Liver (tissue), 9 donors: ENCODE measurements around the gene HMGCS1. TPM values are rescaled to one million over a fixed set of nuclear protein-coding genes. Genes with fewer than 3 reads are reported as not detected.

Source experiments
- DNase-seq: peaks from one replicate; pipeline ENCODE4 v3.0.0-alpha.2; 2017; ENCODE audit warnings: low spot score
- H3K27ac ChIP-seq, 2 donors: one replicate each; pipeline ENCODE4 v1.7.0; 2013; ENCODE audit warnings: inconsistent platforms in 2 of 2, low read length in 2 of 2, control low read depth in 1 of 2, low read depth in 1 of 2, mild to moderate bottlenecking in 1 of 2
- H3K27me3 ChIP-seq, 4 donors: one replicate each; pipeline versions ENCODE4 v1.6.1 to v1.7.0; 2013; ENCODE audit warnings: low read length in 3 of 4, inconsistent platforms in 1 of 4, mild to moderate bottlenecking in 1 of 4, moderate library complexity in 1 of 4; ENCODE audit not compliant: control insufficient read depth in 4 of 4, insufficient read depth in 4 of 4
- H3K36me3 ChIP-seq, 4 donors: one replicate each; pipeline versions ENCODE4 v1.6.1 to v1.7.0; 2013; ENCODE audit warnings: low read length in 3 of 4, mild to moderate bottlenecking in 3 of 4, low read depth in 1 of 4, moderate library complexity in 1 of 4; ENCODE audit not compliant: control insufficient read depth in 4 of 4, insufficient read depth in 3 of 4
- H3K4me1 ChIP-seq, 4 donors: one replicate each; pipeline versions ENCODE4 v1.6.1 to v1.7.0; 2013; ENCODE audit warnings: low read length in 3 of 4, mild to moderate bottlenecking in 3 of 4, moderate library complexity in 1 of 4; ENCODE audit not compliant: control insufficient read depth in 4 of 4, insufficient read depth in 4 of 4
- H3K4me3 ChIP-seq, 3 donors: one replicate each; pipeline versions ENCODE4 v1.6.1 to v1.7.0; 2013; ENCODE audit warnings: low read length in 3 of 3, control low read depth in 1 of 3, low read depth in 1 of 3, mild to moderate bottlenecking in 1 of 3
- H3K9ac ChIP-seq, 2 donors: one replicate each; pipeline ENCODE4 v1.7.0; 2013; ENCODE audit warnings: low read length in 2 of 2, mild to moderate bottlenecking in 2 of 2, moderate library complexity in 2 of 2, control low read depth in 1 of 2, low read depth in 1 of 2
- H3K9me3 ChIP-seq, 4 donors: one replicate each; pipeline versions ENCODE4 v1.6.1 to v1.7.0; 2013; ENCODE audit warnings: low read length in 3 of 4; ENCODE audit not compliant: control insufficient read depth in 4 of 4
- ATF3 ChIP-seq: IDR thresholded peaks from 2 replicates; pipeline ENCODE4 v1.6.1; 2016; ENCODE audit warnings: antibody characterized with exemption
- CTCF ChIP-seq: fragments of 150-350 bp; IDR thresholded peaks from 2 replicates; pipeline ENCODE4 v1.5.1; 2017; ENCODE audit warnings: improper control_type of control experiment, low read depth, low read length; ENCODE audit not compliant: missing input control
- EGR1 ChIP-seq, 2 donors: IDR thresholded peaks; 2 replicates each; pipeline ENCODE4 v1.6.1; 2016 to 2018; ENCODE audit warnings: antibody characterized with exemption in 2 of 2, low read depth in 2 of 2
- FOXA1 ChIP-seq: IDR thresholded peaks from 2 replicates; pipeline ENCODE4 v1.6.1; 2016; ENCODE audit warnings: antibody characterized with exemption
- FOXA2 ChIP-seq: IDR thresholded peaks from 2 replicates; pipeline ENCODE4 v1.6.1; 2016; ENCODE audit warnings: antibody characterized with exemption
- GABPA ChIP-seq, 2 donors: IDR thresholded peaks in 1 of 2; conservative IDR thresholded peaks in 1 of 2; 2 replicates each; pipeline ENCODE4 v1.6.1; 2016; ENCODE audit warnings: antibody characterized with exemption in 2 of 2, mild to moderate bottlenecking in 1 of 2, moderate library complexity in 1 of 2
- HNF4A ChIP-seq, 2 donors: conservative IDR thresholded peaks; 2 replicates each; pipeline ENCODE4 v1.6.1; 2016; ENCODE audit warnings: antibody characterized with exemption in 2 of 2, mild to moderate bottlenecking in 2 of 2
- HNF4G ChIP-seq: IDR thresholded peaks from 2 replicates; pipeline ENCODE4 v1.6.1; 2016; ENCODE audit warnings: antibody characterized with exemption
- JUND ChIP-seq, 2 donors: IDR thresholded peaks; 2 replicates each; pipeline ENCODE4 v1.6.1; 2016; ENCODE audit warnings: antibody characterized with exemption in 2 of 2
- MAX ChIP-seq: IDR thresholded peaks from 2 replicates; pipeline ENCODE4 v1.6.1; 2016; ENCODE audit warnings: antibody characterized with exemption
- NR2F2 ChIP-seq: IDR thresholded peaks from 2 replicates; pipeline ENCODE4 v1.6.1; 2016; ENCODE audit warnings: antibody characterized with exemption
- RAD21 ChIP-seq, 2 donors: IDR thresholded peaks; 2 replicates each; pipeline ENCODE4 v1.6.1; 2016; ENCODE audit warnings: antibody characterized with exemption in 2 of 2, mild to moderate bottlenecking in 2 of 2
- REST ChIP-seq: IDR thresholded peaks from 2 replicates; pipeline ENCODE4 v1.6.1; 2016; ENCODE audit warnings: antibody characterized with exemption, mild to moderate bottlenecking
- RXRA ChIP-seq, 2 donors: IDR thresholded peaks; 2 replicates each; pipeline ENCODE4 v1.6.1; 2017 to 2018; ENCODE audit warnings: antibody characterized with exemption in 2 of 2, mild to moderate bottlenecking in 1 of 2
- SP1 ChIP-seq: IDR thresholded peaks from 2 replicates; pipeline ENCODE4 v1.6.1; 2018; ENCODE audit warnings: antibody characterized with exemption, mild to moderate bottlenecking
- TAF1 ChIP-seq: conservative IDR thresholded peaks from 2 replicates; pipeline ENCODE4 v1.6.1; 2016; ENCODE audit warnings: antibody characterized with exemption, mild to moderate bottlenecking
- YY1 ChIP-seq: IDR thresholded peaks from 2 replicates; pipeline ENCODE4 v1.6.1; 2016; ENCODE audit warnings: antibody characterized with exemption, mild to moderate bottlenecking
- WGBS: extraction: QIAGEN DNeasy Blood & Tissue Kit; methylation state at CpG from one replicate; pipeline ENCODE4 v1.1.7; 2013; 5-methylcytosine and 5-hydroxymethylcytosine counted together
- polyA plus RNA-seq, 2 donors: library from polyadenylated mRNA; stranded (reverse) in 1 of 2; unstranded in 1 of 2; fragments of 200-250 nt in 1 of 2; fragments of >200 nt in 1 of 2; fragmentation: Nextera tagmentation in 1 of 2; extraction: Ambion mirVana in 1 of 2; gene quantifications; one replicate each; pipeline versions ENCODE4 v1.2.1 to v1.2.3, GENCODE V29; 2013 to 2015
- total RNA-seq, 2 donors: library from RNA; depleted of rRNA; stranded (reverse); fragments of >200 nt; gene quantifications; one replicate each; pipeline ENCODE4 v1.2.3, GENCODE V29; 2014
- TF ChIP-seq, protein P1 (sequence below): IDR thresholded peaks from 2 replicates; pipeline ENCODE4 v1.6.1; 2016; ENCODE audit warnings: antibody characterized with exemption
- donor health status: healthy.
- donor health status: healthy.
- donor health status: healthy.
- donor health status: healthy.
- donor health status: healthy.

The HMGCS1 gene
- total and polyA plus RNA-seq, 4 donors = 41.7 to 878 (median 286) TPM

DNA sequence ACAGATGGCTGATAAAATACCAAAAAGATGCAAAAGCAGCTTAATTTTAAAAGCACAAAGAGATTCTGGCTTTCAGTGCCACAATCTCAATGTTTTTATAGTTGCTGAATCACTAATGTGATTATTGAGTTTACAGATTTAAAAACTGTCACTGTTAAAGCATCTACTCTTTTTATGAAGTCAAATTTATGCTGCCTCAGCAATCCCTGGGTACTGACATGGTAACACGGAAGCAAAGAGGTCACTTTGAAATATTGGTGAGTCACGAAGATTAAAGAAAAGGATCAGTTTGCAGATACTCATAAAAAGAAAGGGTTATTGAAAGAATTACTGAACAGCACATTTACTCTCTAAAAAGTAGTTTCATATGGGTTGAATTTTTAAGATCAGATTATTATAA is 39.7 kb upstream of the HMGCS1 start:
- no peak overlapping the region for H3K9ac ChIP-seq
- TF ChIP-seq SP1 (no peak), MAX (no peak), NR2F2 (no peak), RXRA (IDR thresholded peaks at IDR 0.05) (no peak), ATF3 (no peak), GABPA (IDR thresholded peaks at IDR 0.05 in 1 of 2, conservative IDR thresholded peaks at IDR 0.05 in 1 of 2) (no peak), JUND (IDR thresholded peaks at IDR 0.05) (no peak), HNF4A (conservative IDR thresholded peaks at IDR 0.05) (no peak), TAF1 (no peak), FOXA2 (no peak), REST (no peak), YY1 (no peak), RAD21 (IDR thresholded peaks at IDR 0.05) (no peak), HNF4G (no peak), CTCF (no peak), EGR1 (IDR thresholded peaks at IDR 0.05; ENCODE audit: low read depth in 2 of 2) (no peak), FOXA1 (no peak)
- TF ChIP-seq, protein P1, sequence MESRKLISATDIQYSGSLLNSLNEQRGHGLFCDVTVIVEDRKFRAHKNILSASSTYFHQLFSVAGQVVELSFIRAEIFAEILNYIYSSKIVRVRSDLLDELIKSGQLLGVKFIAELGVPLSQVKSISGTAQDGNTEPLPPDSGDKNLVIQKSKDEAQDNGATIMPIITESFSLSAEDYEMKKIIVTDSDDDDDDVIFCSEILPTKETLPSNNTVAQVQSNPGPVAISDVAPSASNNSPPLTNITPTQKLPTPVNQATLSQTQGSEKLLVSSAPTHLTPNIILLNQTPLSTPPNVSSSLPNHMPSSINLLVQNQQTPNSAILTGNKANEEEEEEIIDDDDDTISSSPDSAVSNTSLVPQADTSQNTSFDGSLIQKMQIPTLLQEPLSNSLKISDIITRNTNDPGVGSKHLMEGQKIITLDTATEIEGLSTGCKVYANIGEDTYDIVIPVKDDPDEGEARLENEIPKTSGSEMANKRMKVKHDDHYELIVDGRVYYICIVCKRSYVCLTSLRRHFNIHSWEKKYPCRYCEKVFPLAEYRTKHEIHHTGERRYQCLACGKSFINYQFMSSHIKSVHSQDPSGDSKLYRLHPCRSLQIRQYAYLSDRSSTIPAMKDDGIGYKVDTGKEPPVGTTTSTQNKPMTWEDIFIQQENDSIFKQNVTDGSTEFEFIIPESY = no peak
- no peak overlapping the region for H3K4me3 ChIP-seq
- H3K9me3 ChIP-seq = no peaks in the 10 kb centered on the region
- H3K27ac ChIP-seq = no peak overlapping the region
- H3K27me3 ChIP-seq = no peaks in the 10 kb centered on the region
- WGBS = 87% methylated on average over 2 of the region's 2 CpGs
- H3K4me1 ChIP-seq = peaks cover 0 to 9% (median 3%) of the 10 kb centered on the region in 4 donors
- no peaks in the 10 kb centered on the region for H3K36me3 ChIP-seq
- DNase-seq = no peak
